ENCODE data around the gene HEXD.

DNA sequence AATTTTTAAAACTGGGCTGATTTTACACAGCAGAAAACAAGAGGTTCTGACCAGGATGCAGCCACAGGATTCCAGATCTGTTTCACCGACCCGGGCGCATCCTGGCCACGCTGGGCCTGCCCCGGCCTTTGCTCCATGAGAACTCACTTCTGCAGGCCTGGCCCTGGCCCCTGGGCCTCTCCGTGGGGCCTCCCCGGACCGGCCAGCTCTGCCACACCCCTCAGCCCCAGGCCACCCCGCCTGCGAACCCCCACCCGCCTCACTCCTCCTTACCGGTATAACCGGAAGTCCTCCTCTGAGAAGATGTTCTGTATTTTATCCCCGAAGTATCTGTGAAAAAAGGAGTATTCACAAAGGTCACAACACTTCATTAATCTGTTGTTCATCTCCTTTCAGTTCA, 13.1 kb upstream of the HEXD start:
- TF ChIP-seq SUZ12 (IDR thresholded peaks at IDR 0.05; ENCODE audit: low read length) (no peak), POLR2AphosphoS5 (IDR thresholded peaks at IDR 0.05; ENCODE audit: low read depth, low read length) (no peak), POLR2A (IDR thresholded peaks at IDR 0.05; ENCODE audit: control extremely low read depth in 1 of 2, low read depth in 2 of 2, low read length in 2 of 2) (no peak), EZH2 (IDR thresholded peaks at IDR 0.05; ENCODE audit: low read depth, low read length, severe bottlenecking) (no peak)
- TF ChIP-seq, protein P1, sequence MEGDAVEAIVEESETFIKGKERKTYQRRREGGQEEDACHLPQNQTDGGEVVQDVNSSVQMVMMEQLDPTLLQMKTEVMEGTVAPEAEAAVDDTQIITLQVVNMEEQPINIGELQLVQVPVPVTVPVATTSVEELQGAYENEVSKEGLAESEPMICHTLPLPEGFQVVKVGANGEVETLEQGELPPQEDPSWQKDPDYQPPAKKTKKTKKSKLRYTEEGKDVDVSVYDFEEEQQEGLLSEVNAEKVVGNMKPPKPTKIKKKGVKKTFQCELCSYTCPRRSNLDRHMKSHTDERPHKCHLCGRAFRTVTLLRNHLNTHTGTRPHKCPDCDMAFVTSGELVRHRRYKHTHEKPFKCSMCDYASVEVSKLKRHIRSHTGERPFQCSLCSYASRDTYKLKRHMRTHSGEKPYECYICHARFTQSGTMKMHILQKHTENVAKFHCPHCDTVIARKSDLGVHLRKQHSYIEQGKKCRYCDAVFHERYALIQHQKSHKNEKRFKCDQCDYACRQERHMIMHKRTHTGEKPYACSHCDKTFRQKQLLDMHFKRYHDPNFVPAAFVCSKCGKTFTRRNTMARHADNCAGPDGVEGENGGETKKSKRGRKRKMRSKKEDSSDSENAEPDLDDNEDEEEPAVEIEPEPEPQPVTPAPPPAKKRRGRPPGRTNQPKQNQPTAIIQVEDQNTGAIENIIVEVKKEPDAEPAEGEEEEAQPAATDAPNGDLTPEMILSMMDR (IDR thresholded peaks at IDR 0.05; ENCODE audit: control extremely low read depth in 1 of 3, insufficient read depth in 1 of 3, low read depth in 1 of 3, low read length in 3 of 3), result no peak
